HT1080 (cell line): ENCODE data around the gene SIGLEC11. TPM values are rescaled to one million over a fixed set of nuclear protein-coding genes. Genes with fewer than 3 reads are reported as not detected.

ENCODE experiments used
- DNase-seq: peaks from one replicate; pipeline ENCODE4 v3.0.0-alpha.2; 2015; ENCODE audit warnings: low read depth
- total RNA-seq: library from RNA; depleted of rRNA; stranded (reverse); fragments of >200 nt; shearing (Covaris generic); gene quantifications from 2 replicates; pipeline ENCODE4 v1.2.3, GENCODE V29; 2014; rRNA removed

The SIGLEC11 gene
- total RNA-seq, 1 experiment from 2014 or later: not detected

DNA sequence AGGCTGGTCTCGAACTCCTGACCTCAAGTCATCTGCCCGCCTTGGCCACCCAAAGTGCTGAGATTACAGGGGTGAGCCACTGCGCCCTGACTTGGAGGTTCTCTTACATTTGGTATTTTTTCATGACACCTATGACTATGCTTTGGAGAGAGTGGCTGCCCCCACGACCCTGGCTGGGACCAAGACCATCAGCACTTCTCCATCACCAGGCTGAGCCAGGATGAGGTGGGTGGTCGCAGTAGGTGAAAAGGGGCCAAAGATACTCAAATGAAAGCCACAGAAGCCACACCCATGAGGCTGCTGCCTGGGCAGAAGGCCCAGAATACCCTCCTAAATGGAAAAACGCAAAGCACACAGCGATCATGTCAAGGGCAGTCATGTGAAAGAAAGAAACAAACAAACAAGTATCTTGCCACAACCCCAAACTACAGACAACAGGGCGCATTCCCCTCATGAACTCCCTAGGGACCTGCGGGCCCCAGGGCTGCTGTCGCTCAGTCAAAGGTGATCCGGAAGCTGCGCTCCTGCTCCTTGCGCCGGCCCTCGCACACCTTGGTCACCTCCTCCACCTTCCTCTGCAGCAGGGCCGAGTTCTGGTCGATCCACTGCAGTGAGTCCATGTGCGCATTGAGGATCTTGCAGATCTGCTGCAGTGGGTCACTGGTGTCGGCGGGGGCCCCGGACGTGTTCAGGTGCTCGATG lies 53.1 kb downstream of the SIGLEC11 start:
- no peak for DNase-seq

DNA sequence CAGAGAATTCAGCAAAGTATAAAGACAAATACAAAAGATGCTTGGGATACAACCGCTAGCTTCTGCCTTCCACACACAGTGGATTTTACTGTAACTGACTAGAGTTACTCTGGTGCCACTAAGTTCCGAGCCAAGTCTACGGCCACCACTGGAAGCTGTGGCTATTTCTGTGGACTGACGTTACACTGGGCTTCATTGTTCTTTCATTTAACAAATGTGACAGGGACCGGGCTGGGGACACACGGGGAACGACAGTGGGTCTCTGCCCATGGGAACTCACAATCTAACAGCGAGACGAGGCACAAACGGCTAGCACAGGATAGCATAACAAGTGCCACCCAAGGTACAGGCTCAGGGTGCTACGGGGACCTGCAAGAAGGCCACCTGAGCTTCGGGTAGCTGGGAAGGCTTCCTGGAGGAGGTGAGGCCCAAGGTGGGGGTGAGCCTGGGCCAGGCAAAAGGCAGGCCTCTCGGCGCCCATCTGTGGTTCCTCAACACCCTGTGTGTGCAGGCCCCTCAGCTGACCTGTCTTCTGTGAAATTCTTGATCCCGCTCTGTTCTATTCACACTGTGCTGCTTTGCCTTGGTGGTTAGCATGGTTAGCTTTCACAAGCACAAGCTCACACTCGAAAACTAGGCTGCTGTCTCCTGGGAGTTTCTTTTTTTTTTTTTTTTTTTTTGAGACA lies 54.0 kb downstream of the SIGLEC11 start:
- DNase-seq: no peak

DNA sequence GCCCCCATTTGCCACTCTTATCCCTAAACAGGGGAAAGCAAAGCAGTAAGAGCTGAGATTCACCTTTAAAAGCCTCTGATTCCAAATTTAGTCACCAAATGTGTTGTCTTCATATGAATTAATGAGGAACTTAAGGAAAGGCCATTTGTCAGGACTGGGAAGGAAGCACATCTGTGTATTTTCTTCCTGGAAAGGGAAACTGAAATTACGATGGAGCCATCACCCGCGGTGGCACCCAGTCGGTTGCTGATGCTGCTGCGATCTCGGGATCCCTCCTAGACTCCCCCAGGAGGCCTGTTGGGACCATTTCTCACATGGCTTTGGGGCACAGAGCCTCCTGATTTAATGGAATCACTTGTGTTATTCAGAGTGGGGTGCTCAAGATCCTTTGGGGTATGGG lies 56.8 kb downstream of the SIGLEC11 start:
- DNase-seq: no peak

Other genes with a start within 250 kb of the SIGLEC11 start
- gene TSKS, start 197.9 kb downstream of the SIGLEC11 start, total RNA-seq: not detected in 2 replicates
- 63.5 and 75.0 TPM in 2 replicates for gene AP2A1, start 194.2 kb downstream of the SIGLEC11 start, total RNA-seq
- 69.5 and 72.2 TPM in 2 replicates for gene FUZ, start 147.9 kb downstream of the SIGLEC11 start, total RNA-seq
- gene MED25, start 142.9 kb downstream of the SIGLEC11 start, total RNA-seq: 15.3 and 18.7 TPM in 2 replicates
- 63.8 and 77.1 TPM in 2 replicates for gene PTOV1, start 110.0 kb downstream of the SIGLEC11 start, total RNA-seq
- gene PNKP, start 93.6 kb downstream of the SIGLEC11 start, total RNA-seq: 55.5 and 57.2 TPM in 2 replicates
- 30.4 and 46.2 TPM in 2 replicates for gene AKT1S1, start 83.8 kb downstream of the SIGLEC11 start, total RNA-seq
- 5.5 and 9.8 TPM in 2 replicates for gene TBC1D17, start 83.5 kb downstream of the SIGLEC11 start, total RNA-seq
- 0.13 and 0.24 TPM in 2 replicates for gene IL4I1, start 64.3 kb downstream of the SIGLEC11 start, total RNA-seq
- gene ATF5, start 32.0 kb downstream of the SIGLEC11 start, total RNA-seq: 13.6 and 17.4 TPM in 2 replicates
- 72.9 and 91.9 TPM in 2 replicates for gene NUP62, start 31.7 kb downstream of the SIGLEC11 start, total RNA-seq
- 18.9 and 20.9 TPM in 2 replicates for gene VRK3, start 64.2 kb upstream of the SIGLEC11 start, total RNA-seq
- 10.1 and 10.4 TPM in 2 replicates for gene ZNF473, start 64.8 kb upstream of the SIGLEC11 start, total RNA-seq
- not detected in 2 replicates for gene IZUMO2, start 202.1 kb upstream of the SIGLEC11 start, total RNA-seq
- not detected in 2 replicates for gene MYH14, start 242.4 kb upstream of the SIGLEC11 start, total RNA-seq